ENCODE measurements around the gene THSD4.

GRCh38 chr15:71345186-71345585, 229.9 kb downstream of the THSD4 start:
- TF ChIP-seq EZH2phosphoT487 (IDR thresholded peaks at IDR 0.05; ENCODE audit: borderline replicate concordance, low read depth, low read length) (no peak), CTCF (conservative IDR thresholded peaks at IDR 0.05; ENCODE audit: low read length) (no peak)
